NCI-H1105 (cell line): ENCODE results near the gene PDE11A.
"Not testable (repeated sequence)": the region's sequence is repeated elsewhere in the genome, so short reads cannot be mapped to it uniquely, and the experiment has no call there.

ENCODE experiments used
- DNase-seq: peaks from one replicate; lab custom pipeline; 2025; lab: John Stamatoyannopoulos, UW

Gene PDE11A

DNA sequence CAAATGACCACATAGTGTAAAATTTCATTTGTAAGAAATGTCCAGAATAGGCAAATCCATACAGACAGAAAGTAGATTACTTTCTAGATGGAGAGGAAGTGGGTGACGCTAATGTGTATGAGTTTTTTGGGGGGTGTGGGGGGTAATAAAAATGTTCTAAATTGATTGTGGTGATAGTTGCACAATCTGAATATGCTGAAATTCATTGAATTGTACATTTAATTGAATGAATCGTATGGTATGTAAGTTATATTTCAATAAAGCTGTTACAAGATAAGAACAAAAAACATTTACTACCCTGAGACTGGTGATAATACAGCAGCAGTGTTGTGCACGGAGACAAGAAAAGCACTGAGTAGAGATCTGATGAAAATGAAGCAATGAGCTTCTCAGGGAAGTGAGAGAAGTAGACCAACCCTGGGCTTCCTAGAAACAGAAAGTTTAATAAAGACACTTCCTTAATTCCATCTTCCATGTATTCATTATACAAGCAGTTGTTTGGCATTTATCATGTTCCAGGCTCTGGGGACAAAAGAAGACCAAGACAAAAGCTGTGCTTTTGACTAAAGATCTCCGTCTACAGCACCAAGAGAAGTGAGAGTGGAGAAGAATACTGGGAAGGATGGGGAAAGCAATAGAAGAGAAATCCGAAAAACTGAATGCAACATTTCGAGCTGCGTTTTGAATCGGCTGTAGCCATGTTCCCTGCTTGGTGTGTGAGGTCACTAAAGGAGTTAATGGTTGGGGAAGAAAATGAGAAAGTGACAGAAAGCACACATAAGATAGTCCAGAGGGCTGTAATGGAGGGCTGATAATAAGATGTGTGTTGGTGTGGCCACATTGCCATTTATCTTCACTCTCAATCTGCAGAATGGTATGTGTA is 1.8 kb upstream of the PDE11A start:
- DNase-seq: no peak

DNA sequence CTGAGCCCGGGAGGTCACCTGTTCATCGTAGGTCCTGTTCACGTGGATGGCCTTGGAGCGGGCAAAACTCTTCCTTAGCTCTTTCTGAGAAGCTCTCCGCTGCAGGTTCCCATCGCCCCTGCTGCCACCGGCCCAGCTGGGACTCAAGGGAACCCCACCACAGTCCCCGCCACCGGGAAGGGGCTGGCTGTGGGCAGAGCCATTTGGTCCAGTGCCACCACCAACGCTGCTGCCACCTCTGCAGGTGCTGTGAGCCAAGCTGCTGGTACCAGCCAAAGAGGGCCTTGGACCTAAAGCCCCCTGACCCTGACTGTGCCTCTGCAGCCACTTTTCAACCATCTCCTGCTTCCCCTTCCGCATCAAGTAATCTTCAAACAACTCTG is 586 bp downstream of the PDE11A start:
- no peak for DNase-seq

DNA sequence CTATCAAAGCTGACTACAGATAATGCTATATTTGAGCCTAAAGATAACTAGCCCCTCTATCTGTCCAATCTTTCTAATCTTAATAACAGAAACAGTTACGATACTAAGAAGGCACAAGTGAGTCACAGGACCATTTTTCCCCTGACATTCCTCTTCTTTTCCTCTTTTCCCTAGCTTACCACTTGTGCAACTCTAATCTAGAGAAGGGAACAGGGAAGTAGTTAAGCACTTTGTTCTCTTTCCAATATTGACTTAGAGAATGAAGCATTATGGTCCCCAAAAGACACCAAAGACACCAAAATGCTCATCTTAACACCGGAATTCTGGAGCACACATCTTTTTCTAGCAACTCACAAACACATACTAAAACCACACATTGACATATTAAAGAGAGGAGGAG is 1.8 kb downstream of the PDE11A start:
- DNase-seq: no peak

DNA sequence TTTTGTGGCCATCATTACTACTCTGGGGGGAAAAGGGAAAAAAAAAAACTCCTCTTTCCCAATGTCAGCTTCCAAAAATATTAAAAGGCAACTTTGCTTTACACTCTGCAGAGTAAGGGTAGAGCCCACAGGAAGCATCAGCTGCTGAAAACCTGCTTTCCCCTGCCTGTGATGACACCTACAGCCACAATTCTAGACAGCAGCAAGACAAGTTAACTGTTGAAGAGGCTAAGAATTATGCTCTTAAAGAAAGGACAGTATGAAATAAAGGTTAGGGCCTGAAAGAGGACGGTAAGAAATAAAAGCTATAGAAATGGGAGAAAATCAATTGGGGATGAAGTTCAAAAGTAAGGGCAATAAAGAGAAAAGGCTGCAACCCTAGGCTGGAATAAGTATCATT is 3.0 kb downstream of the PDE11A start:
- no peak for DNase-seq

DNA sequence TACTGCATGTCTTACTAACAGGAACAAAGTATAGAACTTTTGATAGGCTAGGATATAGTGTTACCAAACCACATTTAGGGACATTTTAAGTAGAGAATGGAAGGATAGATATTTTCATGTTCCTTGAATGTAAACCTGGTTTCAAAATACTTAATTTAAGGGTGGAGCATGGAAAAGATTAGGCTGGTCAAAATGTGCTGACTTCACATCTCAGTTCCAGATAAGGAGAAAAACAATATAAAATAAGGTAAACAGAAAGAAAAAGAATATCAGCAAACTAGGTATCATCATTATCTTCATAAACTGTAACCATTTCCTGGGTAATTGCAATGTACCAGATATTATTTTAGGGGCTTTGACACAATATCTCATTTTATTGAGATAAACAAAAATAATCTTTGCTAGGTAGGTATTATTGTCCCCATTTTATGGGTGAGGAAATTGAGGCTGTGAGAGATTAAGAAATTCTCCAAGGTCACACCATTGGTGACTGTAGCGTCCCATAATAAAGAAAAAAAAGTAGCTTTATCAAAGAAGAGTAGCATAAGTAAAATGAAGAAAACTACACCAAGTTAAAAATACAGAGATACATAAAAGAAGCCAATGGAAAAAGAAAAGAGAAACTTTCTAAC is 3.6 kb downstream of the PDE11A start:
- no peak for DNase-seq

DNA sequence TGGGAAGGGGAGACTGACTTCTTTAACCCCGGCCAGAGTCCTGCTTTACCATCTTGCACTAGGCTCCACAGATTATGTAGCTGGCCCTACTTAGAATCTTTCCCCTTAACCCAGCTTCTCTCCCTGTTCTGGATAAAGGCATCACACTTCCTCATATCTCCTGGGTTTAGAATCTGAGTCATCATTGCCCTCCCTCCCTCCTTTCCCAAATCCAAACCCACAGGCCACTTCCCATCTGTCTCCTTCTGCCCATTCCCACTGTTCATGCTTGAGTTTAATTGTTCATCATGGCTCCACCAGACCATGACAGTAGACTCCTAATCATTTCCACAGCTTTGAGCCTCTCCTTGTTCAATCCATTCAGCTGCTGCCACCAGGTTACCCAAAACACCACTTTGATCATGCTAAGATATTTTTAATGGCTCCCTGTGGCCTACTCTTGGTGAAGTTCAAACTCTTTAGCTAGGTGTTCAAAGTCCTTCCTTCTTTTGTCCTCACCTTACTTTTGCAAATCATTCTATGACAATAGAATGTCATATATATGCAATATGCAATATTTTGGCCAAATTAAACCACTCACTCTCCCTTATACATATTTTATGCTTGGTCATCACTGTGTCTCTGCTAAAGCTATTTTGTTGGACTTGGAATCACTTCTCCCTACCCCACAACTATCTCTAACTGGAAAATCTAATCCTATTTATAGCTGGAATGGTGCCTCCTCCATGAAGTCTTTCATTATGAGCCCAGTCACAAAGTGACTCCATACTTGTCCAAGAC is 5.5 kb downstream of the PDE11A start:
- DNase-seq: no peak

DNA sequence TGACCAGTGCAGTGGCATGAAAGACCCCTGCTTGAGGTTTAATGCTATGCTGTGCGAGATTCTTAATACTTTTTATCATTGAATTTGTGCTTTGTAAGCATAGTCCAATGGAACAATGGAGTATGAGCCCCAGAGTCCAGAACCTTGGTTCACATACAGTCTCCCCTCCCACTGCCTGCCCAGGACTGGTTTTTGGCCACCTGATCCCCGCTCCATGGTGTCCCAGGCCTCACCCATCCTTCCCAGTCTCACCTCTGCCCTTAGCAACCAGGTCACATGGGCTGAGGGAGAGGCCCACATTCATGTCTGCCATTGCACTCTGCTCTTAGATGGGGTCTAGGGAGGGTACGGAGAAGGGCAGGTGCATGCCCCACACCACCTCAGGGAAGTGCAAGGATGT is 6.3 kb downstream of the PDE11A start:
- no peak for DNase-seq

DNA sequence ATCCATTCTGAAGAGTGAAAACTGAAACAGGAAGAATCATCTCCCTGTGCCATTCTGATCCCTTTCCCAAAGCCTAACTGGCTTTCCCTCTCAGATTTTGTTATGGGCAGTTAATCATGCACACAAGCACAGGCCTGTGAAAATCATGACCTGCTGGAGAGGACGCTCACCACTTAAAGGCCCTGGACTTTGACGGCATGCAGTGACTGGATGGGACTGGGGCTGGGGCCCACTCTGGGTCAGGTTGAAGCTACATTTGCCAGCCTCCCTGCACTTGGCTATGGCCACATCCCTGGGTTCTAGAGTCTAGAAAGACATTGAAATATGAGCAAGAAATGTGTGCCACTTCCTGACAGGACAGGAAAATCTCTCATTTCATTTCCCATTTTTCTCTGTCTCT is 12.9 kb downstream of the PDE11A start:
- DNase-seq: no peak

DNA sequence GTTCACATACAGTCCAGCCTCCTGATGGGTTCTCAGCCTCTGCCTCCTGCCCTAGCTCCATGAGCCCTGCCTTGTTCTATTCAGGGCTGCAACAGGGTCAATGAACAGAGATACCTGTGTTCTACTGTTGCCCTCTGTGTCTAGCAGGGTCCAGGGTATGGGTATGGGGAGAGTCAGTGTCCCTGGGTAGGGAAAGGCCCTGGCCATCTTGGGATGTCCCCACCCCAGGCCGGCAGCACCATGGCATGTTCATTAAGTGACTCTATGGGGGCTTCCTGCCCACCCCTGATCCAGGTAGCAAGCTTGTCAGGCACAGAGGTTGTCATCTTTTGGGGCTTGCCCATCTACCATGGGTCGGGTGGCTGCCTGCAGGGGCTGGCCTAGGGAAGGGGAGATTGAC is 13.5 kb downstream of the PDE11A start:
- no peak for DNase-seq

DNA sequence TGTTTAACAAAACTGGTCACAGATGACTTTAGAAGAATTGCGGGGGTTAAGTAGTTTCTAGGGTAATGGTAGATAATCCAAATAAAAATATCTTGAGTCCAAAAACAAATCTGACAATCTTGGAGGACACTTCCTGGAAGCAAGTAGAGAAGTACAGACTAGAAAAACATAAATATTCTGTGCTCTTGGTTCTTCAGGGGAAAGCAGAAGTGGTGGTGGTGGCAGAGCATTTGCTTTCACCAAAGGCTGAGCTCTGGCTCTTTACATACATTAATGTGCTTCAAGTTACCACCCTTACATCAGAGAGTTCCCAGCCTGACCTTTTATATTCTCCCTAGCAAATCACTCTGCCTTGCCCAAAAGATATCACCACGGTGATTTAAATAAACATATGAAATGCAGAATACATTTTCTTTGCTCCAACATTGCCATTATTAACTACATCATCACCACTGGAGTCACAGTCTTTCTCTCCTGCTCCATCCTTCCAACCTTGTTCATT is 15.3 kb downstream of the PDE11A start:
- no peak for DNase-seq

DNA sequence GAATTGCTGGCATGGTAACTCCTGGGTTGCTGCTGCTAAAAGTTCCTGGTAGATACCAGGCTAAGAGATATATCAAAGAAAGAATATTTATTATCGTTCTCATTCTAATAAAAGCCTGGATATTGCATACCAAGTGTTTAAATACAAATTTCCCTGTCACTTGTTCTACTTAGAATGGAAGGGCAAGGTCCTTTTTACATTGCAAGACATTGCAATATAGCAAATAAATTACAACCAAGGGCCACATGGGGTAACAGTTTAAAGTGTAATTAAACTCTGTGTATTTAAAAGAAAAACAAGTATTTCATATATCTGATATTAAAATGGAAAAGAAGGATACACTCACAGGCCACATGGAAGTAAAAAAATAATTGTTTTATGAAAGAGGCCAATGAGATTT is 16.2 kb downstream of the PDE11A start:
- DNase-seq: no peak

DNA sequence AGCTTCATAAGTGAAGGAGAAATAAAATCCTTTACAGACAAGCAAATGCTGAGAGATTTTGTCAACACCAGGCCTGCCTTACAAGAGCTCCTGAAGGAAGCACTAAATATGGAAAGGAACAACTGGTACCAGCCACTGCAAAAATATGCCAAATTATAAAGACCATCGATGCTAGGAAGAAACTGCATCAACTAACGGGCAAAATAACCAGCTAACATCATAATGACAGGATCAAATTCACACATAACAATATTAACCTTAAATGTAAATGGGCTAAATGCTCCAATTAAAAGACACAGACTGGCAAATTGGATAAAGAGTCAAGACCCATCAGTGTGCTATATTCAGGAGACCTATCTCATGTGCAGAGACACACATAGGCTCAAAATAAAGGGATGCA is 21.3 kb downstream of the PDE11A start:
- DNase-seq: not testable (repeated sequence)

DNA sequence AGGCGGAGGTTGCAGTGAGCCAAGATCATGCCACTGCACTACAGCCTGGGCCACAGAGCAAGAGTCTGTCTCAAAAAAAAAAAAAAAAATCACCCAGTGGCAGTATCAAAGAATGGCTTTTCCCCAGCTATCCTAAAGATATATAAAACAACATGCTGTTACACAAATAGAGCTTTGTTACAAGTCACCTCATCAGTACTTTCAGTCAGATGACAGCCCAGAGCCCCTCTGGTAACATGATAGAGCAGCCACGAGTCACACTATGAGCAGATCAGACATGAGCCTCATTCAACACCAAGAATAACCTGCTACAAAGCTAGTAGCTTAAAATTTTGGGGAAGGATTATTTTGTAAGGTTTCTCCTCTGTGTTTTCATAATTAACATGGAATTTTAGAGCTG is 25.2 kb downstream of the PDE11A start:
- DNase-seq: no peak

DNA sequence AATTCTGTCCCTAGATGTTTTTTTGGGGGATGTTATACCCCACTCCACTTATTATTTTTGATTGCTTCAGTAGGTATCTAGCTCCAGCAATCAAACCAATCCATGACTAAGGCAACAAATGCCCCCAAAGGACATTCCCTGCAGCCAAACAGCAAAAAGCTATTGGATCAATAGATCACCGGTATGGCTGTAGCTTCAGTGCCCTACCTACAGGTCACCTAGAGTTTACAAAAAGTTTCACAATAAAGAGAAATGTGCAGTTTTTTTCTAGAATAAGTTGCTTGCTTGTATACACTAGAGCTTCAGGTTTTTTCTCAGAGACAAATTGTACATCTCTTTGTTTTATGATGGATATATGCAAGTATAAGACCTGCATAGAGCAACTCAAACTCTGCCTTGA is 27.7 kb downstream of the PDE11A start:
- no peak for DNase-seq

DNA sequence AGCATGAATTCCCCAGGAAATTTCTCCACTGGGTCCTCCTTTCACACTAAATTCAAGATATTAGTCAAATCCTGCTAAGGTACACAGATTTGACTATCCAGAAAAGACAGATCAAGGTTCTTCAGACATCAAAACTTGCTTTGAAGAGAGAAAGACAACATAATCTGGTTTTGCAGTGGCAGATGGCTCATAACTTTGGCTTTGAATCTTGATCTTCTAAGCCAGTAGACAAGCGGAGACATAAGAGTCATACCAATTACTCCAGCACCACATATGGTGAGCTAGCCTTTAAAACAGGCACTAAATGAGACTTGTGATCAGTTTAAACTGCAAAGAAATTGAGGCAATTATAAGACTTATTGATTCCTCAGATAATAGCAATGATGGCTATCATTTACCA is 29.3 kb downstream of the PDE11A start:
- DNase-seq: no peak

DNA sequence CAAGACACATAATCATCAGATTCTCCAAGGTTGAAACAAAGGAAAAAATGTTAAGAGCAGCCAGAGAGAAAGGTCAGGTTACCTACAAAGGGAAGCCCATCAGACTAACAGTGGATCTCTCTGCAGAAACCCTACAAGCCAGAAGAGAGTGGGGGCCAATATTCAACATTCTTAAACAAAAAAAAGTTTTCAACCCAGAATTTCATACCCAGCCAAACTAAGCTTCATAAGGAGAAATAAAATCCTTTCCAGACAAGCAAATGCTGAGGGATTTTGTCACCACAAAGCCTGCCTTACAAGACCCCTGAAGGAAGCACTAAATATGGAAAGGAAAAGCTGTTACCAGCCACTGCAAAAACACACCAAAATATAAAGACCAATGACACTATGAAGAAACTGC is 39.0 kb downstream of the PDE11A start:
- not testable (repeated sequence) for DNase-seq

DNA sequence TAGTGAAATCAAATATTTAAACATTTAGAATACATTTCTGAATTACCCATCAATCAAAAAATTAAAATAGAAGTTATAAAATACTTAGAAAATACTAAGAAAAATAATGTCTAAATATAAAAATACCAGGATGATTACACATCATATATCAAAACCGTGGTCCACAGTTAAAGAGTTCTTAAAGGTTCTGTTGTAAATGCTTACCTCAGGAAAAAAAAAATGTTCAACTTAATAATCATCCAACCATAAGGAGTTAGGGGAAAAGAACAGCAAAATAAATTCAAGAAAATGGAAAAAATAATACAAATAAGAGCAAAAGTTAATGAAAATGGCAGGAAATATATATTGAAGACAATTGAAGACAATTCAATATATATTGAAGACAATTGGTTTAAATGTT is 43.2 kb downstream of the PDE11A start:
- DNase-seq: no peak

DNA sequence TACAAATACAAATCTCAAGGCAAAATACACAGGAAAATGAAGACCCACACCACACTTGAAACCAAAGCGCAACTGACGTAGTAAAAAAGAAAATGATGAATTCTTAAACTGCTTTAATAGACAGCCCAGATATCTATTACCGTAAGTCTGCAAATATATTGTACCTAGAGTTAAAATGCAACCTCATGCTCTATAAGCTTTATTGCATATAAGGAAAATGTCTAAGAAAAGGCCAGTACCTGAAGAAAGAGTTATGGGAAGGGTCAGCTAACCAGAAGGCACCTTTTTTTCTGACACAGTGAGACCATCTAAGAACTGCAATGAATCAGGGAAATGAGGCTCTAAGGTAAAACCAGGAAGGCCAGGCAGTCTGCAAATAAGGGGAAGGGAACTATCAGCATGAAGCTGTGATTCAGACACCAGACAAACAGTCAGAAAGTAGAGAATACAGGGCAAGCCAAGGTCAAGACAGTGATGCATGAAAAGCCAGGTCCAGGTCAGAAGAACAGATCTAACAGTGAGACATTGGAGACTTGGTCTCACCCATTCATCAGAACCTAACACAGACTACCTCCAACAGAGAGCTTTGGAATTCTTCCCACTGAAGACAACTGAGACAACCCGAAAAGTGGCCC is 46.9 kb downstream of the PDE11A start:
- no peak for DNase-seq

DNA sequence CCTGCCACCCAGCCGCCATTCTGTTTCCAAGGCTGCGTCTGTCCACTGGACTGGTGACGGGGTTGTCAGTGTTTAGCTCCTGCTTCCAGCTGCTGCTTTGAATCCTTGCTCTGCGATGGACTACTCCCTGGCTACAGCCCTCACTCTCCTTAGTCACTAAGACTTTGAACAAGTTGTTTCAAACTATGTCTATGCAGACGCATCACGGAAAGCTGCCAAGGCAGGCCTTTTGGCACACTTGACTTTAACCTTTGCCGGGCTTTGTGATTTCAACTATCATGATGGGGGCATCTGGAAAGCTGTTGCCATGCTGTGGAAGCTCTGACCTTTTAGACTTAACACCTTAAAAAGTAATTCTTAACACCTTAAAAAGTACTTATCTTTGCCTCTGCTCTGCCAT is 54.4 kb downstream of the PDE11A start:
- no peak for DNase-seq

DNA sequence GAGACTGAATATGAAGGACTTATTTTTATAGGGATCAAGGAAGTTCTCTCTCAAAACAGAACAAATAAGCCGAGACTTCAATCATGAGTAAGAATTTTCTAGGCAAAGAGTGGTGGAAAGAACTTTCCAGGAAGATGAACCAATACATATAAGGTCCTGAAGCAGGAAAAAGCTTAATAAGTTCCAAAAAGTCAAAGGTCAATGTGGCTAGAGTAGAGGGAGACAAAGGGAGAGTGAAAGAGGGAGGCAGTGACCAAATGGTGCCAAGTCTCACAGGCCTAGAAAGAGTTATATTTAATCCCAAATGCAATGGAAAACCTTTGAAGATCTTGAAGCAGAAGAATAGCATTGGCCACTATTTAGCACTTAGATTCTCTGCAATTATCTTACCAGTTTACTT is 56.0 kb downstream of the PDE11A start:
- DNase-seq: no peak

DNA sequence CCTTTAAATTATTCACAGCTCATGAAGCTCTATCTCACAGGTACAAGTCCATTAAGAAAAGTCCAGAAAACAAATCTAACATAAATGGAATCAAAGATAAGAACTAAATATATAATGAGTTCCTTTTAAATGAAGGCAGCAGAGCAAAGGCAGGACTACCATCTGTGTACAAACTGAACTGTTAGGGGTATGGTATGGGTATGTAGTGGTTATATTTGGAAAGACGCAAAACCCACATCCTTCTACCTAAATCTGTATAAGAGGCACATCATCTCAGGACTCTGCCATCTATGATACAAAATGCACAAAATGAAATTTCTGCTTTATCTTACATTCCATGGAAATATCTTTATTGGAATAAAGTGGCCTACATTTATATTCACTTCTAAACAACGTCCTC is 59.9 kb downstream of the PDE11A start:
- DNase-seq: no peak

DNA sequence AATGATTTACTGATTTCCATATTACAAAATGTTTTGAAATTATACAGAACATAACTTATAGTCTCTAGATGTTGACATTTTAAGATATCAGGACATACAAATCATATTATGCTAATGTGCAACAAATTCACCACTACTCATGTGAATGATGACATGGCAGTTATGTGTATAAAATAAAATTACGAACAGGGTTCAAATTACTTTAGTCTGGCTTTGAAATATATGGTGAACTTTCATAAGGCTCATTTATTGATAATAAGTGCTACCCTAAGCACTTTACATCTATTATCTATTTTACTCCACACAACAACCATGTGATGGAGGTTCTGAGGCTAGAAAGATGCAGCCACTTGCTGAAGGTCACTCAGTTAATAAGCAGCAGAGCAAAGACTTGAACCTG is 62.8 kb downstream of the PDE11A start:
- no peak for DNase-seq
